H9 (cell line): ENCODE data around the gene GPR52. TPM values are rescaled to one million over a fixed set of nuclear protein-coding genes. Genes with fewer than 3 reads are reported as not detected.

Experiments
- DNase-seq: peaks from one replicate; pipeline ENCODE4 v3.0.0-alpha.2; 2017
- H2AFZ ChIP-seq: one replicate; pipeline ENCODE4 v1.6.1; 2013; ENCODE audit warnings: mild to moderate bottlenecking, low read length, control low read depth, moderate library complexity
- H2AK5ac ChIP-seq: 2 replicates; pipeline ENCODE4 v1.6.1; 2013; ENCODE audit warnings: low read length, control low read depth, mixed read lengths; ENCODE audit not compliant: insufficient read length
- H2BK120ac ChIP-seq: one replicate; pipeline ENCODE4 v1.6.1; 2013; ENCODE audit warnings: low read depth, mild to moderate bottlenecking, low read length, control low read depth, inconsistent platforms; ENCODE audit not compliant: poor library complexity, severe bottlenecking
- H2BK12ac ChIP-seq: 2 replicates; pipeline ENCODE4 v1.6.1; 2013; ENCODE audit warnings: low read length, control low read depth, mixed read lengths, low read depth; ENCODE audit not compliant: insufficient read length
- H2BK15ac ChIP-seq: 2 replicates; pipeline ENCODE4 v1.6.1; 2013; ENCODE audit warnings: low read depth, low read length, control low read depth
- H2BK20ac ChIP-seq: one replicate; pipeline ENCODE4 v1.6.1; 2013; ENCODE audit warnings: low read depth, mild to moderate bottlenecking, low read length, control low read depth, inconsistent platforms; ENCODE audit not compliant: poor library complexity, severe bottlenecking
- H2BK5ac ChIP-seq: 2 replicates; pipeline ENCODE4 v1.6.1; 2013; ENCODE audit warnings: low read length, control low read depth, mixed read lengths; ENCODE audit not compliant: insufficient read length
- H3K14ac ChIP-seq: 2 replicates; pipeline ENCODE4 v1.6.1; 2013; ENCODE audit warnings: low read length, control low read depth; ENCODE audit not compliant: insufficient read depth
- H3K18ac ChIP-seq: 2 replicates; pipeline ENCODE4 v1.6.1; 2013; ENCODE audit warnings: low read depth, mild to moderate bottlenecking, mixed read lengths, low read length, control low read depth; ENCODE audit not compliant: insufficient read length
- H3K23ac ChIP-seq: 2 replicates; pipeline ENCODE4 v1.6.1; 2013; ENCODE audit warnings: low read length, control low read depth, mixed read lengths, low read depth; ENCODE audit not compliant: insufficient read length
- H3K23me2 ChIP-seq: 2 replicates; pipeline ENCODE4 v1.6.1; 2013; ENCODE audit warnings: low read depth, mild to moderate bottlenecking, mixed read lengths, low read length, control low read depth; ENCODE audit not compliant: insufficient read length, poor library complexity, severe bottlenecking
- H3K27ac ChIP-seq: 2 replicates; pipeline ENCODE4 v1.5.1; 2013; ENCODE audit warnings: low read length, control low read depth, mixed read lengths, low read depth; ENCODE audit not compliant: insufficient read length
- H3K27me3 ChIP-seq: 2 replicates; pipeline ENCODE4 v1.6.1; 2013; ENCODE audit warnings: low read length, control low read depth, inconsistent platforms; ENCODE audit not compliant: insufficient read depth
- H3K4ac ChIP-seq: 2 replicates; pipeline ENCODE4 v1.6.1; 2013; ENCODE audit warnings: low read depth, mild to moderate bottlenecking, control low read depth, inconsistent platforms, low read length, moderate library complexity
- H3K4me1 ChIP-seq: 2 replicates; pipeline ENCODE4 v1.6.1; 2013; ENCODE audit warnings: low read length, control low read depth, inconsistent platforms; ENCODE audit not compliant: insufficient read depth
- H3K4me2 ChIP-seq: 2 replicates; pipeline ENCODE4 v1.6.1; 2013; ENCODE audit warnings: low read length, control low read depth, mixed read lengths; ENCODE audit not compliant: insufficient read length, insufficient read depth
- H3K56ac ChIP-seq: 2 replicates; pipeline ENCODE4 v1.6.1; 2013; ENCODE audit warnings: low read depth, mild to moderate bottlenecking, mixed read lengths, low read length, control low read depth; ENCODE audit not compliant: insufficient read length
- H3K79me1 ChIP-seq: 2 replicates; pipeline ENCODE4 v1.6.1; 2013; ENCODE audit warnings: low read depth, mild to moderate bottlenecking, moderate library complexity, low read length, control low read depth, inconsistent platforms; ENCODE audit not compliant: insufficient read depth, poor library complexity, severe bottlenecking
- H3K79me2 ChIP-seq: 2 replicates; pipeline ENCODE4 v1.6.1; 2013; ENCODE audit warnings: low read length, control low read depth, inconsistent platforms; ENCODE audit not compliant: insufficient read depth
- H3K9ac ChIP-seq: 2 replicates; pipeline ENCODE4 v1.6.1; 2013; ENCODE audit warnings: low read length, control low read depth, mixed read lengths; ENCODE audit not compliant: insufficient read length; ENCODE audit errors: extremely low read depth
- H3K9me3 ChIP-seq: one replicate; pipeline ENCODE4 v1.6.1; 2013; ENCODE audit warnings: low read depth, low read length, inconsistent platforms; ENCODE audit not compliant: control insufficient read depth
- H3T11ph ChIP-seq: one replicate; pipeline ENCODE4 v1.6.1; 2013; ENCODE audit warnings: mild to moderate bottlenecking, low read length, control low read depth, inconsistent platforms
- H4K20me1 ChIP-seq: one replicate; pipeline ENCODE4 v1.6.1; 2013; ENCODE audit not compliant: control insufficient read depth, insufficient read length, insufficient read depth
- H4K5ac ChIP-seq: 2 replicates; pipeline ENCODE4 v1.6.1; 2013; ENCODE audit warnings: low read depth, mild to moderate bottlenecking, mixed read lengths, low read length, control low read depth; ENCODE audit not compliant: insufficient read length
- H4K8ac ChIP-seq: replicated peaks from 2 replicates; pipeline ENCODE4 v1.6.1; 2013; ENCODE audit warnings: low read length, control low read depth, mixed read lengths, low read depth; ENCODE audit not compliant: insufficient read length
- H4K91ac ChIP-seq: 2 replicates; pipeline ENCODE4 v1.6.1; 2013; ENCODE audit warnings: low read depth, mild to moderate bottlenecking, moderate library complexity, mixed read lengths, low read length, control low read depth; ENCODE audit not compliant: insufficient read length
- H3K27ac Mint-ChIP-seq, 3 experiments: 2 replicates in 2 of 3; 3 replicates in 1 of 3; pipeline ENCODE4 v1.8.0; 2020 to 2021; ENCODE audit warnings: mixed read lengths in 3 of 3, mild to moderate bottlenecking in 1 of 3, moderate library complexity in 1 of 3
- H3K27me3 Mint-ChIP-seq: 2 replicates; pipeline ENCODE4 v1.8.0; 2021; ENCODE audit warnings: low read depth, mild to moderate bottlenecking, moderate library complexity, mixed read lengths
- H3K36me3 Mint-ChIP-seq, 3 experiments: 2 replicates in 2 of 3; 3 replicates in 1 of 3; pipeline ENCODE4 v1.8.0; 2020 to 2021; ENCODE audit warnings: low read depth in 3 of 3, mixed read lengths in 3 of 3; ENCODE audit not compliant: insufficient read depth in 1 of 3
- H3K4me1 Mint-ChIP-seq, 2 experiments: 2 replicates each; pipeline ENCODE4 v1.8.0; 2020; ENCODE audit warnings: mixed read lengths in 2 of 2
- H3K4me3 Mint-ChIP-seq, 2 experiments: 2 replicates in 1 of 2; 3 replicates in 1 of 2; pipeline ENCODE4 v1.8.0; 2020 to 2021; ENCODE audit warnings: mild to moderate bottlenecking in 2 of 2, mixed read lengths in 2 of 2, moderate library complexity in 1 of 2
- H3K9me3 Mint-ChIP-seq, 2 experiments: 2 replicates in 1 of 2; 3 replicates in 1 of 2; pipeline ENCODE4 v1.8.0; 2020; ENCODE audit warnings: mild to moderate bottlenecking in 2 of 2, mixed read lengths in 2 of 2, moderate library complexity in 1 of 2
- WGBS: extraction: QIAGEN DNeasy Blood & Tissue Kit; methylation state at CpG from one replicate; pipeline ENCODE4 v1.1.7; 2013; ENCODE audit warnings: missing lambda C conversion rate, low lambda C conversion rate, mixed read lengths; ENCODE audit not compliant: insufficient read length; ENCODE audit errors: extremely low coverage; 5-methylcytosine and 5-hydroxymethylcytosine counted together
- total RNA-seq: library from RNA; stranded (reverse); gene quantifications from 2 replicates; pipeline ENCODE4 v1.2.1, GENCODE V29; 2021
- TF ChIP-seq, protein P1 (sequence below): fragments of 200-600 bp; sonication (generic); conservative IDR thresholded peaks from 3 replicates; pipeline ENCODE4 v1.8.0; 2021; ENCODE audit warnings: antibody characterized with exemption, mild to moderate bottlenecking

The GPR52 gene
- total RNA-seq, 1 experiment from 2014 or later = 0.28 TPM

DNA sequence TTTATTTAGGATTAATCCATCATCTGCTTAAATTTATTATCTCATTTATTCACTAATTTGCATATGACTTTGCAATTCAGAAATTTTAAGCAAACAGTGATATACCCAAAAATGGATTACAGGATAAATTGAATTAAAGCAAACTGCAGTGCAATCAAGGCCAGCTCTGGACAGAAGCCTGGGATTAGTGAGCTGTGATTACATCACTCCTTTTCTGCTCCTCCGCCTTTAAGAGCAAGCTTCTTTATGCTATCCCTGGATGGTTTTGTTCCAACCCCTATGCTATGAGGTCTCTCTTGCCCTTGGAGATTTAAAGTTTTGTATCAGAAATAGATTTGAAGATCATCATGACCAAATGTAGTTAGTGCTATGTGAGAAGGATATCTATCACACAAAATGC, 32.6 kb downstream of the GPR52 start:
- no peak overlapping the region for H3K9ac ChIP-seq
- no CpG with 5 or more reads among the region's 1 CpG for WGBS
- no peak overlapping the region for H4K5ac ChIP-seq

More for the DNA sequence above, 32.6 kb downstream of the GPR52 start:
- Histone ChIP-seq H2BK15ac (no peak overlapping the region), H3K4ac (no peak overlapping the region), H3K27ac (no peak overlapping the region), H3K9me3 (no peaks in the 10 kb centered on the region), H3K79me2 (no peaks in the 10 kb centered on the region), H4K91ac (no peak overlapping the region), H3K23ac (no peak overlapping the region), H3K27me3 (no peaks in the 10 kb centered on the region), H3T11ph (no peak overlapping the region), H2BK5ac (no peak overlapping the region), H2AK5ac (no peak overlapping the region), H4K8ac (no peak overlapping the region), H2BK12ac (no peak overlapping the region), H2BK120ac (no peak overlapping the region), H3K4me2 (no peak overlapping the region), H4K20me1 (no peaks in the 10 kb centered on the region), H2BK20ac (no peak overlapping the region), H3K14ac (no peak overlapping the region), H3K79me1 (no peaks in the 10 kb centered on the region), H3K18ac (no peak overlapping the region), H3K23me2 (no peaks in the 10 kb centered on the region), H2AFZ (no peak overlapping the region), H3K4me1 (no peaks in the 10 kb centered on the region), H3K56ac (no peak overlapping the region)
- H3K27me3 Mint-ChIP-seq = peaks cover 2% of the 10 kb centered on the region; the same call in 1 of the 2 replicates
- no peak overlapping the region for H3K27ac Mint-ChIP-seq
- TF ChIP-seq, protein P1, sequence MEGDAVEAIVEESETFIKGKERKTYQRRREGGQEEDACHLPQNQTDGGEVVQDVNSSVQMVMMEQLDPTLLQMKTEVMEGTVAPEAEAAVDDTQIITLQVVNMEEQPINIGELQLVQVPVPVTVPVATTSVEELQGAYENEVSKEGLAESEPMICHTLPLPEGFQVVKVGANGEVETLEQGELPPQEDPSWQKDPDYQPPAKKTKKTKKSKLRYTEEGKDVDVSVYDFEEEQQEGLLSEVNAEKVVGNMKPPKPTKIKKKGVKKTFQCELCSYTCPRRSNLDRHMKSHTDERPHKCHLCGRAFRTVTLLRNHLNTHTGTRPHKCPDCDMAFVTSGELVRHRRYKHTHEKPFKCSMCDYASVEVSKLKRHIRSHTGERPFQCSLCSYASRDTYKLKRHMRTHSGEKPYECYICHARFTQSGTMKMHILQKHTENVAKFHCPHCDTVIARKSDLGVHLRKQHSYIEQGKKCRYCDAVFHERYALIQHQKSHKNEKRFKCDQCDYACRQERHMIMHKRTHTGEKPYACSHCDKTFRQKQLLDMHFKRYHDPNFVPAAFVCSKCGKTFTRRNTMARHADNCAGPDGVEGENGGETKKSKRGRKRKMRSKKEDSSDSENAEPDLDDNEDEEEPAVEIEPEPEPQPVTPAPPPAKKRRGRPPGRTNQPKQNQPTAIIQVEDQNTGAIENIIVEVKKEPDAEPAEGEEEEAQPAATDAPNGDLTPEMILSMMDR = no peak
- DNase-seq = no peak
- H3K9me3 Mint-ChIP-seq = no peaks in the 10 kb centered on the region
- H3K36me3 Mint-ChIP-seq = no peaks in the 10 kb centered on the region
- H3K4me3 Mint-ChIP-seq = no peak overlapping the region
- no peaks in the 10 kb centered on the region for H3K4me1 Mint-ChIP-seq
